HG02798 (cell line): ENCODE results near the gene NCK1.
"Not testable (repeated sequence)": the region's sequence is repeated elsewhere in the genome, so short reads cannot be mapped to it uniquely, and the experiment has no call there.

Source experiments
- ATAC-seq: cut with Tn5 transposase; IDR thresholded peaks from one replicate; pipeline ENCODE4 v1.9.1; 2021; ENCODE audit warnings: mild to moderate bottlenecking; ENCODE audit not compliant: unreplicated experiment, poor library complexity

NCK1 gene

DNA sequence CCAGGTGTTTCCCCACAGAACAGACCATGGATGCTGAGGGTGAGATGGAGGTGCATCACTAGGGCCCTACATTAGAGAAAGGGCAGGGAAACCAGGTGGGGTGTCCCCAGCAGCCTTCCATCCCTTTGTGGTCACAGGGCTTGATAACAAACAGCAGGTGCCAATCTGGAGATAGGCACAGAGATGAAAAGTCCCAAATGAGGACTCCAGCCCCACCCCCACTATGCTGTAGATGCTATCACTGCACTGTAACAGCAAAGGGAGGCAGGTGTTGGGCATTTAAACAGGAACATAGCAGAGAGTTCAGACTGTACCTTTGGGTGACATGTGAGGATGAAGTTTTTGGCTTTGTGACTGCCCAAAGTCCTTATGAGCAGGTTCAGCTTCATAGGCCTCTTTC lies 117.2 kb downstream of the NCK1 start:
- no peak for ATAC-seq

DNA sequence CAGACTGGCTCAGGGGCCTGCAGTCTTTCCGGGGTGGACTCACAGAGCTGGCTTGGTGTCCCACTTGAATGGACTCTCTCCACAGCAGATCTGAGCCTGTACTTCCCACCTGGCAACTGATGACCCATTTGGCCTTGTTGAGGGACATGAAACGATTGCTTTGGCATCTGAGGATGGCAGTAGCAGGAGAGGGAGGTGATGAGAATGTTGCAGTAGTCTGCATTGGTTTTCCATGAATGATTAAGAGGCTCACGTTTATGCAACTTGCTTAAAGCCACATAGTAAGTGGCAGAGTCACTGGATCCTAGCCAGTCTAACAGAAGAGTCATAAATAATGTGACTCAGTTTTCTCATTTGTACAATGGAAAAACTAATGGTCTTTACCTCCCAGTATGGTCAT lies 117.7 kb downstream of the NCK1 start:
- ATAC-seq = no peak

DNA sequence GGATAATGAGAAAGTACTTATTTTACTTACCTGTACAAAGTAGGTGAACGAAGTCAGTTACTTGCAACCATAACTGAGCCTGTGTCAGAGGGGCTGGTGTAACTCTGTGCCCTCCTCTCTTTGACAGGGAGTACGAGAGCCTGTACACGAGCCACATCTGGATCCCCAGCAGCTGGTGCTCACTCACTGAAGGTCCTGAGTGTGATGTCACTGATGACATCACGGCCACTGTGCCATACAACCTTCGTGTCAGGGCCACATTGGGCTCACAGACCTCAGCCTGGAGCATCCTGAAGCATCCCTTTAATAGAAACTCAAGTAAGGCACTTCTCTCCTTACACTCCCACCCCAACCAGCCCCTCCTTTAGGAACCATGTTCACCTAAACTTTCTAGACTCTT lies 120.0 kb downstream of the NCK1 start:
- ATAC-seq = no peak

DNA sequence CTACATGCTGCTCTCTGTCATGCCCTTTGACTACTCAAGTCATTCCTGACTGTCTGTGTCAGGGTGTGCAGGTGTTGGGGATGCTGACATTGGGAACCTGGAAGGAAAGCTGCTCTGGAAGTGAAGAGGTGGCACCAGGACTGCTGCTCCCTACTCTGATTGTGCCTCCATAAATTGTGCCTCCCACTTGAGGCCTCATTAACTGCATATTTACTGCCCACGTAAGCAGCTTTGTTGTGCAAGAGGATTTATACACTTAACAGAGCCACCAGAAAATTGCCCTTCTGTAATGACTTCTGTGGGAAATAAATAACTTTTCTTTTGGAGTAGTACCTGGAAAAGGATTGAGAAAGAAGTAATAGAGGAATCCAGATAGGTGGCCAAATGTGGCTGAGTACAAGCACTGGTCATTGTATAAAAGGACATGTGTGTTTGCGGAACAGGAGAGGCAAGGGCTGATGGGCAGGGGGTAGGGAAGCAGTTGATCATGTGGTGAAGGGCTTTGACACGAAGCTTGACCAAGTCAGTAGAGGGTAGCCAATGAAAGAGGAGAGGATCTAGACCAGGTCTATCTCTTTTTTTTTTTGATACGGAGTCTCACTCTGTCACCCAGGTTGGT lies 120.6 kb downstream of the NCK1 start:
- no peak for ATAC-seq

DNA sequence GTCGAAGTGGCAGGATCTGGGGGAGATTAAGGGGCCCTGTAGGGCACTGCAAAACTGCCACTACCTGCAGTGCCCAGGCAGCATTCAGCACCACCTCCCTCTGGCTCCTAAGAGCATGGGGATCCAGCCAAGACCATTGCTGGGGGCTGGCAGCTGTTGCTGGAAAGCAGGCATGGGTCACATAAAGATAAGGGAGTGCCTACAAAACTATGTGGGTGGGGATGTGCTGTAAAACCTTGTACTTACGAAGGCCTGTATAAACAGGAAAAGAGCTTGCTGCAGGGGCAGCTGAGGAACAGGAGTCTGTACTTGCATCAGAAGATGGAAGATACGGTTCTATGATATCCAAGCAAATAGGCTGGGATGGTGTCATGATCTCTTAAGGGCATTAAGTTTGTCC lies 122.8 kb downstream of the NCK1 start:
- no peak for ATAC-seq

DNA sequence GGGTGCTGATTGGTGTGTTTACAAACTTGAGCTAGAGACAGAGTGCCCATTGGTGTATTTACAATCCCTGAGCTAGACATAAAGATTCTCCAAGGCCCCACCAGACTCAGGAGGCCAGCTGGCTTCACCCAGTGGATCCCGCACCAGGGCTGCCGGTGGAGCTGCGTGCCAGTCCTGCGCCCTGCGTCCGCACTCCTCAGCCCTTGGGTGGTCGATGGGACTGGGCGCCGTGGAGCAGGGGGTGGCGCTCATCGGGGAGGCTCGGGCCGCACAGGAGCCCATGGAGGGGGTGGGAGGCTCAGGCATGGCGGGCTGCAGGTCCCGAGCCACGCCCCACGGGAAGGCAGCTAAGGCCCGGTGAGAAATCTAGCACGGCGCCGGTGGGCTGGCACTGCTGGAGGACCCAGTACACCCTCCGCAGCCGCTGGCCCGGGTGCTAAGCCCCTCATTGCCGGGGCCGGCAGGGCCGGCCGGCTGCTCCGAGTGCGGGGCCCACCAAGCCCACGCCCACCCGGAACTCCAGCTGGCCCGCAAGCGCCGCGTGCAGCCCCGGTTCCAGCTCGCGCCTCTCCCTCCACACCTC lies 125.5 kb downstream of the NCK1 start:
- not testable (repeated sequence) for ATAC-seq

DNA sequence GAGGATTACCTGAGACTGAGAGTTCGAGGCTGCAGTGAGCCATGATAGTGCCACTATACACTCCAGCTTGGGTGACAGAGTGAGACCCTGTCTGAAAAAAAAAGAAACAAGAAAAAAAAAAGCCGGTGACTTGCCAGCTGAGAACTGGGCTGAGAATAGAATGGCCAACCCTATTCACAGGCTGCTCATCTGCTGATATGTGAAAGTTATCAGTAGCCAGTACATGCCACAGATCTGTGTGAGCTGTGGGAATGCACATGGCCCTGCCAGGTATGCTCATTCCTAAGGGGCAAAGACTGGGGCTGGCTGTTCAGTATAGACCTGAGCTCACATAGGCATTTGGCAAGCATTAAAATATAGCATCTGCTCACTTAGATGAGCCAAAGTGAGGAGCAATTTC lies 126.6 kb downstream of the NCK1 start:
- ATAC-seq = no peak

DNA sequence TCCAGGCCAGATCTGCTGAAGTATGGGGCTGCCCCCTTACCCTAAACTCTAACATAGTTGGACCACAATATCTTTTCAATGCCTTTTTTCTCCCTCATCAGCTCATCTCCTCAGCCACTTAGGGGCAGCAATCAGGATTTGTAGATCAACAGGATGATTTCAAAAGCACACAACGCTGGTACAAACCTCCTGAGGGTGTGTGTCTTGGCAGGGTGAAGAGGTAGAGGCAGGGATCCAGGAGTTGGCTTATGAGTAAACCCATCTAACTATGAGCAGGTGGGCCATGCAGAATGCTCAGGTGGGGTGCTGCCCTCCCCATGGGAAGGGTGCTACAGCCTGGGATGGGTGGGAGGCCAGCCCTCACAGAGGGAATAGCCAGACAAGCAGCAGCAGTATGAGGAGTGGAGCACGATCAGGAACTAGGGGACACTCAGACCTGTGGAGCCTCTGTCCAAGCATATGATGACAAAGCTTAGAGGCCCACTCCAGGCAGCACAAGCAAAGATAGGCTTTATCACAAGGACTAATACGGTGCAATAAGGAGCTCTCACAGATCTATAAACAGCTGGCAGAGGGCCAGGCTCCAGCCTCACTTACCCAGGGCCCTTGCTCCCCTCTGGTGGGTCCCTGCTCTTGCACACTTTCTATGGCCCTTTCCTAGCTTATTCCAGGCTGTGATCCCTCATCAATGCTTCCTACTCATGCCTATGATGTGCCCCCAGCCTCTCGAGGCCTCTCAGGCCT lies 127.9 kb downstream of the NCK1 start:
- no peak for ATAC-seq

DNA sequence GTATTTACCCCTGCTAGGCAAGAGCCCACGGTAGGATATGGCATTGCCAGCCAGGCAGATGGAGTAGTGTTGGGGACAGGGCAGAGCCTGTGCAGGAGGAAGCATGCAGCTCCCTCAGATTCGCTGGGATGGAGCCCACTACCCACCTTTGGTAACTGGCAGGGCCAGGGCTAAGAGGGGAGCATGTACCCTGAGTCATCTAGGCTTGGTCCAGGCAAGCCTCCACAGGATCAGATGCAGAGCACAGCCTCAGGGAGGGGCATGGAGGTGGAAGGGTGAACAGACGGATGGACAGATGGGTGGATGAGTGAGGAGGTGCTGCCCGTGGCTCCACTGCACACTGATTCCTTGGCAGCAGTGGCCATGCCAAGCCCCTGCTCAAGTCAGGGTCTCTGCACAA lies 128.8 kb downstream of the NCK1 start:
- no peak for ATAC-seq

DNA sequence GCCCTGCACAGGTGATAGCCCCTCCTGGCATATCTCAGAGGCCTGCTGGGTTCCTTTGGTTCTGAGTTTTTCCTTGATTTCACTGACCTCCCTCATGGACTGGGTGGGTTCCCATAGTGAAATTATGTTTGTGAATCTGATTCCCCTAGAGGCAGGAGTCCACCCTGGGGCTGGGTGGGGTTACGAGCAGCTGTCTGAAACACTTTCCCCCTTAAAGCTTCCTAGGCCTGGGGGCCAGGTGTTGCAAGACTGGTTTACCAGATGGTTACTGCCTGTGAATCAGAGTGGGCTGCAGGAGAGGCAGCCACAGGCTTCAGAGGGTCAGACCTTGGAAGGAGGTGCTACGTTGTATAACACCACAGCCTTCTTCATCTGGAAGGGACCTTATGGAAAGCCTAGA lies 130.1 kb downstream of the NCK1 start:
- no peak for ATAC-seq

DNA sequence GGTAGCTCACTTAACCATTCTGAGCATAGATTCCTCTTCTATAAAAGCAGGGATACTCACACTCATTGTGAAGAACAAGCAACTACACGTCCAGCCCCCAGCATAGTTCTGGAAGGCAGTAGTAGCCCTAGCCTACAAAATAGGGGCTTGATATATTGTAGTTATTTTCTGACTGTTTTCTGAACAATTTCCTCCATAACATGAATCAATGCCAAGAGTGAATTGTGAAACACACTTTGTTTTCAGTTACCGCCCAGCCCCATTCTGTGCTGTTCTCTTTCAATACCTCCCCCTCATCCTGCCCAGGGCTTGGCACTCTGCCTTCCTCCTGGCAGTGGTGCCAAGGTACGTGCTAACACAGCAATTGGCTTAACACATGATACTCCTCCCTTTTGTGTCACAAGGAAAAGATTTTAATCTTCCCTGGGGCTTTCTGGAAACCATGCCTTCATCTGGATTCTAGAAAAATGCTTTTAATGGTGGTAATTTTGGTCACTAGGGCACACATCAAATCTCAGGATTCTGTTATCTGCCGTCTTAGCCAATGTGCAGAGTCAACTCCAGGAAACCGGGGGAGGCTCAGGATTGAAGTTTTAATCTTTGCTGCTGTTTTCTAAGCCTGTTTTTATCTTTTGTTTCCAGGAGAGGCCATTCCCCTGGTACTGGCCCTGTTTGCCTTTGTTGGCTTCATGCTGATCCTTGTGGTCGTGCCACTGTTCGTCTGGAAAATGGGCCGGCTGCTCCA lies 132.9 kb downstream of the NCK1 start:
- no peak for ATAC-seq

DNA sequence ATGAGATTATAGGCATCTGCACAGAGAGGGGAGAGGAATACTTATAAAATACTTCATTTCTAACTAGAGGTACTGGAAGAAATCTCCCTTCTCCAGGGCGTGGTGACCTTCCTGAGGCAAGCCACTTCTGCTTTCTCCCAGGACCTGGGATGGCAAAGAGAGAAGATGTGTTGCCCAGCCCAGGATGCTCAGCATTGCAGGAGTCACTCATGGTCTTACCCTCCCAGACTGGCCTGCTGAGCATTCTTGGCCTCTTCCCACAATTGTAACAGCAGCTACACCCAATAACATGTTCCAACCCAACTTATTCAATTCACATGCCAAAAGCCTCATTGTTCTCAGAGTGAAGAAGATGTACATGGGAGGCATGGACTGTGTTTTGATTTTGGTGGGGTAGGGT lies 133.6 kb downstream of the NCK1 start:
- ATAC-seq = no peak
